IPS DF 6.9 (cell line): ENCODE results near the gene FBN3.

Experiments used
- DNase-seq: peaks from one replicate; pipeline ENCODE4 v3.0.0-alpha.2; 2013; ENCODE audit warnings: low read depth, low spot score
- H3K27ac ChIP-seq: one replicate; pipeline ENCODE4 v1.5.1; 2013; ENCODE audit warnings: low read length, control low read depth
- H3K27me3 ChIP-seq: 2 replicates; pipeline ENCODE4 v1.6.1; 2013; ENCODE audit warnings: mild to moderate bottlenecking, low read length; ENCODE audit not compliant: control insufficient read depth, insufficient read depth
- H3K36me3 ChIP-seq: 2 replicates; pipeline ENCODE4 v1.6.1; 2013; ENCODE audit warnings: low read length; ENCODE audit not compliant: control insufficient read depth, insufficient read depth
- H3K4me1 ChIP-seq: 2 replicates; pipeline ENCODE4 v1.6.1; 2013; ENCODE audit warnings: low read length; ENCODE audit not compliant: control insufficient read depth, insufficient read depth
- H3K4me3 ChIP-seq: 2 replicates; pipeline ENCODE4 v1.5.1; 2013; ENCODE audit warnings: mild to moderate bottlenecking, low read length
- H3K9me3 ChIP-seq: 2 replicates; pipeline ENCODE4 v1.6.1; 2013; ENCODE audit warnings: low read length, inconsistent platforms; ENCODE audit not compliant: control insufficient read depth, insufficient read depth
- WGBS: extraction: QIAGEN DNeasy Blood & Tissue Kit; methylation state at CpG from one replicate; pipeline ENCODE4 v1.1.7; 2013; ENCODE audit warnings: mixed read lengths, missing lambda C conversion rate; ENCODE audit not compliant: insufficient read length, insufficient coverage; 5-methylcytosine and 5-hydroxymethylcytosine counted together

Gene FBN3

DNA sequence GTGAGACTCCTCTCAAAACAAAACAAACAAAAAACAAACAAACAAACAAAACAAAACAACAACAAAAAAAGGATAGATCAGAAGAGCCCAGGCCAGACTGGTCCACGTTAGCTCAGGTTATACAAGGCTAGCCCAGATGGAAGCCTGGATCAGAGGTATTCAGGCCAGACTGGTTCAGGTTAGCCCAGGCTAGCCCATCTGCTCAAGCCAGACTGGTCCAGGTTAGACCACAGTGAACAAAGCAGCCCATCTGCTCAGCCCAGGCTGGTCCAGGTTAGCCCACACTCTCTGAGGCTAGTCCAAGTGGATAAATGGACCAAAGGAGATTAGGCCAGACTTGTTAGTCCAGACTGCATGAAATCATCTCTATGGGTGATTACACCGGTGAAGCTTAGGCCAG lies 55.7 kb downstream of the FBN3 start:
- DNase-seq, result no peak
- peaks cover 6% of the 10 kb centered on the region for H3K9me3 ChIP-seq
- no peaks in the 10 kb centered on the region for H3K27me3 ChIP-seq
- H3K27ac ChIP-seq, result no peak overlapping the region
- H3K4me1 ChIP-seq, result no peaks in the 10 kb centered on the region
- WGBS, result no CpG with 5 or more reads among the region's 2 CpGs
- peaks cover 27% of the 10 kb centered on the region for H3K36me3 ChIP-seq
- no peak overlapping the region for H3K4me3 ChIP-seq

DNA sequence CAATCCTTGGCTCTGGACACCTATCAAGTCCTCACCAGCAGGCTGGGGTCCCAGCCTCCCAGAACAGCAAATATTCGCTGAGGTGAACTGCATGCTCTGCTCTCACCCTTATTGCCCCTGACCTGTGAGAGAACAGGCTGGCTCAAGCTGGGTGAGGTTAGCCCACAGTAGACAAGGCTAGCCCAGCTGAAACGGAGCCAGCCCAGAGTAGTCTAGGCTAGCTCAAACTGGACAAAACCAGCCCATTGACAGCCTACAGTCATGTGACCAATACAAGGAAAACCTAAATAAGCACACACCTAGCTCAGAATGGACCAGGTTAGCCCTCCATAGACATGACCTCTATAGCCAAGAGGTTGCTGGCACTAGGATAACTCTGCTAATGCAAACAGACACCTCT lies 58.4 kb downstream of the FBN3 start:
- WGBS, result no CpG with 5 or more reads among the region's 2 CpGs
- no peak overlapping the region for H3K27ac ChIP-seq
- no peak for DNase-seq

DNA sequence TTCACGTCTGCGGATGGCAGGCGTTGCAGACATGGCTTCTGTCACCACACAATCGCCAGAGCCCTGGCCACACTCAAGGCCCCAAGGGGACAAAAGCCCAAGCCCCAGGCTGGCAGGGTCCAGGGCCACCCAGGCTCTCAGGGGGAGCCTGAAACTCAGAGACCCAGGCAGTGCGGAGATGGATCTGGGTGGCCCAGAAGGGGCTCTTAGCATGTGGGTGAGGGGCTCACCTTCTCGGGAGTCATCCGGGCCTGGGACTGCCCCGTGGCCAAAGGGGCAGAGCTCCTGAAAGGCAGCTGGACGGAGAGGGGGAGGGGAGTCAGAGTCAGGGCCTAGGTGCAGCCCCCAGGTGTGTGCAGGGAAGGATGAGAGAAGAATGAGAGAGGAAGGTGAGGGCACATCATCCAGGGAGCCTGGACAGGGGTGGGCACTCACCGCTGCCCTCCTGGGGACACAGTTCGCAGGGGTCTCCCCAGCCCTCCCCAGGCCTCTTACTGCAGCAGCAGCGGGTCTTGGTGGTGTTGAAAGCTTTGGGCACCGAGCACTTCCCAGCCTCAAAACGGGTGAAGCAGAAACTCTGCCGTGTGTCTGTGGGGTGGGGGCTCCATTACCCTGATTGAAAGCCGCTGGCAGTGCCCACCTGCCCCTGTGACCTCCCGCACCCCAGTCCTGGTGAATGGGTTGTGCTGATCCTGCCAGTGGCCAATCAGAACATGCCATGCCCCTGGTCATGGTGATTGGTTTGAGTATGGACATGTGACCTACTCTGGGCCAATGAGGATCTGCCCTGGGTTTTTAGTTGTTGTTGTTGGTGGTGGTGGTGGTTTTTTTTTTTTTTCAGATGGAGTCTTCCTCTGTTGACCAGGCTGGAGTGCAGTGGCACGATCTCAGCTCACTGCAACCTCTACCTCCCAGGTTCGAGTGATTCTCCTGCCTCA lies 59.5 kb downstream of the FBN3 start:
- no peaks in the 10 kb centered on the region for H3K9me3 ChIP-seq
- H3K27ac ChIP-seq, result no peak overlapping the region
- no peaks in the 10 kb centered on the region for H3K27me3 ChIP-seq
- no peak overlapping the region for H3K4me3 ChIP-seq
- H3K4me1 ChIP-seq, result no peaks in the 10 kb centered on the region
- no CpG with 5 or more reads among the region's 19 CpGs for WGBS
- no peak for DNase-seq
- H3K36me3 ChIP-seq, result peaks cover 28% of the 10 kb centered on the region

More for the DNA sequence above, 58.4 kb downstream of the FBN3 start:
- Histone ChIP-seq H3K36me3 (peaks cover 34% of the 10 kb centered on the region), H3K4me3 (no peak overlapping the region), H3K9me3 (peaks cover 4% of the 10 kb centered on the region), H3K4me1 (no peaks in the 10 kb centered on the region), H3K27me3 (no peaks in the 10 kb centered on the region)

DNA sequence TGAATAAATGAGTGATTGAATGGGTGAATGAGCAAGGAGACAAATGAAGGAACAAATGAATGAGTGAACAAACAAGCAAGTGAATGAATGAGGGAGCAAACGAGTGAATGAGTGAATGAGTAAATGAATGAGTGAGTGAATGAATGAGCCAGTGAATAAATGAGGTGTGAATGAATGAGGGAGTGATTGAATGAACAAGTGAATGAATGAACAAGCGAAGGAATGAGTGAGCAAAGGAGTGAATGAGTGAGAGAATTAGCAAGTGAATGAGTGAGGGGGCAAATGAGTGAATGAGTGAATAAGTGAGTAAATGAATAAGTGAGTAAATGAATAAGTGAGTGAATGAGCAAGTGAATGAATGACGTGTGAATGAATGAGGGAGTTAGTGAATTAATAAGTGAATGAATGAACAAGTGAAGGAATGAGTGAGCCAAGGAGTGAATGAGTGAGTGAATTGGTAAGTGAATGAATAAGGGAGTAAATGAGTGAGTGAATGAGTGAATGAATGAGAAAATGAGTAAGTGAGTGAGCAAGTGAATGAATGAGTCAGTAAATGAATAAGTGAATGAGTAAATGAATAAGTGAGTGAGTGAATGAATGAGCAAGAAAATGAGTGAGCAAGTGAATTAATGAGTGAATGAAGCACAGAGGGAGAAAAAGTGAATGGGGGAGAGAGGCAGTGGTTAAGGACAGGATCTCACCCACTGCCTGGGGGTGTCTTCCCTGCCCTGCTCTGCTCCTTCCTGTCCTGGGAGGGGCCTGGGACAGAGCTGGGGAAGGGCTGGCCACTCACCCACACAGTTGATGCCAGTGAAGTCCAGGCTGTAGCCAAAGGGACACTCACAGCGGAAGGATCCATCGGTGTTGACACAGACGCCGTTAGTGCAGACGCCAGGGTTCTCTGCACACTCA lies 60.4 kb downstream of the FBN3 start:
- peaks cover 23% of the 10 kb centered on the region for H3K36me3 ChIP-seq
- H3K9me3 ChIP-seq, result no peaks in the 10 kb centered on the region
- DNase-seq, result no peak
- H3K27ac ChIP-seq, result no peak overlapping the region
- no peak overlapping the region for H3K4me3 ChIP-seq
- H3K27me3 ChIP-seq, result no peaks in the 10 kb centered on the region
- 100% methylated on average over 2 of the region's 8 CpGs for WGBS
- H3K4me1 ChIP-seq, result no peaks in the 10 kb centered on the region

DNA sequence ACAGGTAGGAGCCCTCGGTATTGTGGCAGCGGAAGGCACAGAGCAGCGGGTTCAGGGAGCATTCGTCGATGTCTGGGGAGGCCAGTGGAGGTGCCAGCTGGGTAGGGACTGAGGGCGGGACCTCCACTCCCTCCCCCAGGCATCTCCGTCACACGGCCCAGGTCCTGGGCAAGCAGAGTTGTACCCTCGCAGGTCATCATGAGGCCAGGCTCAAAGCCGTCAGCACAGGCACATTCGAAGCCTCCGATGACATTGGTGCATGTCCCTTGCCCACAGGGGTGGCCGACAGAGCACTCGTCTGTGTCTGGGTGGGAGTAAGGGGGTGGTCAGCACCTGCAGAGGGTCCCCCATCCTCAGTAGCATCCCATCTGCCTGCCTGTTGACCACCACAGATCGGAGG lies 61.5 kb downstream of the FBN3 start:
- Histone ChIP-seq H3K36me3 (peaks cover 26% of the 10 kb centered on the region), H3K27ac (no peak overlapping the region), H3K4me3 (no peak overlapping the region), H3K4me1 (no peaks in the 10 kb centered on the region), H3K9me3 (no peaks in the 10 kb centered on the region), H3K27me3 (no peaks in the 10 kb centered on the region)
- DNase-seq, result no peak
- WGBS, result no CpG with 5 or more reads among the region's 15 CpGs

DNA sequence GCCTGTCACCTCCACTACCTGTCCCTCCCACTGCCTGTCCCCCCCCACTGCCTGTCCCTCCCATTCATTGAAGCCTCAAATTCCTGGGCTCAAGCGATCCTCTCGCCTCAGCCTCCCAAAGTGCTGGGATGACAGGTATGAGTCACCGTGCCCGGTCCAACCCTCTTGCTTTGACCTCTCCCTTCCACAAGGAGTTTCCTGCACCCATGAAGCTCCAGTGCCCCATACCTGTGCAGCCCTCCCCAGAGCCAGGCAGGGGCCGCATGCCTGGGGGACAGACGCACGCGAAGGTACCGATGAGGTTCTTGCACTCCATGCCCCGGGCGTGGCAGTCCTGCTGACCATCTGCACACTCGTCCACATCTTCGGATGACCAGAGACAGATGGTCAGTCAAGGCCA lies 62.5 kb downstream of the FBN3 start:
- no CpG with 5 or more reads among the region's 13 CpGs for WGBS
- Histone ChIP-seq H3K4me3 (no peak overlapping the region), H3K4me1 (no peaks in the 10 kb centered on the region), H3K27me3 (no peaks in the 10 kb centered on the region), H3K27ac (no peak overlapping the region), H3K9me3 (no peaks in the 10 kb centered on the region), H3K36me3 (peaks cover 26% of the 10 kb centered on the region)
- DNase-seq, result no peak

DNA sequence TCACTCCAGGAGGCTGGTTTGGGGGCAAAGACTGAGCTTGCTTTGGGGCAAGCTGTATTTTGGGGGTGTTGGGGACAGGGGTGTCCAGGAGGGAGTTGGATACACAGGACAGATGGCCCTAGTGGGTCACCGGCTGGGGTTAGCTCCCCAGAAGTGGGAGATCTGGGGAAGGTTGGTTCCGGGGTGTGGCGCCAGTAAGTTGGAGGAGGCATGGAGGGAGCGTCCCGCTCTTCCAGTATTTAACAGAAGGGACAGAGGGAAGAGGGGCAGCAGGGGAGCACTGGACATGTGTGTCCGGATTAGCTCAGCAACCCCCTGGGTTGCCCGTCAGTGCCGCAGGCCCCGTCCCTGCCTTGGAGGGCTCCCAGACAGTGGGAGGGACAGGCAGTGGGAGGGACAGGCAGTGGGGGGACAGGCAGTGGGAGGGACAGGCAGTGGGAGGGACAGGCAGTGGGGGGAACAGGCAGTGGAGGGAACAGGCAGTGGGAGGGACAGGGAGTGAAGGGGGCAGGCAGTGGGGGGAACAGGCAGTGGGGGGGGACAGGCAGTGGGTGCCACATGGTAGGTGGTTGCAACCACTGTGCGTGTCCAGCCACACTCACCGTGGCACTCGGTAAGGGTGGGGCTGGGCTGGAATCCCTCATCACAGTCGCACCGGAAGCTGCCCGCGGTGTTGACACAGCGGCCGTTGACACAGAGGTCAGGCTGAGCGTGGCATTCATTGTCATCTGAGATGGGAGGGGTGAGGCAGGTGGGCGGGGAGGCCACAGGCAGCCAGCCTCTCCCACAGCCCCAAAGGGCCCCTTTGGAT lies 63.6 kb downstream of the FBN3 start:
- no peaks in the 10 kb centered on the region for H3K9me3 ChIP-seq
- no peaks in the 10 kb centered on the region for H3K4me1 ChIP-seq
- no peak overlapping the region for H3K27ac ChIP-seq
- no CpG with 5 or more reads among the region's 20 CpGs for WGBS
- H3K36me3 ChIP-seq, result peaks cover 28% of the 10 kb centered on the region
- H3K27me3 ChIP-seq, result no peaks in the 10 kb centered on the region
- DNase-seq, result no peak
- no peak overlapping the region for H3K4me3 ChIP-seq

DNA sequence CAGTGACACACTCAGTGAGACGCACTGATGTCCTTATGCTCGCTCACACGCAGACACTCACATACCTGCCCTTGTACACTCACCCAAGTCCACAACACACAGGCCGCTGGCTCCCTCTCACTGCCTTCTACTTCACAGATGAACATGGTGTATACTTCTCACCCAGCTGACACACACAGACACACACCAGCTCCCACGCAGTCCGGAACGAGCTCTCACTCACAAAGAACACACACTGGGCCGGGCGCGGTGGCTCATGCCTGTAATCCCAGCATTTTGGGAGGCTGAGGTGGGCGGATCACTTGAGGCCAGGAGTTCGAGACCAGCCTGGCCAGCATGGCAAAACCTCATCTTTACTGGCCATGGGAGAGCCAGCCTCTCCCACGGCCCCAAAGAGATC lies 65.2 kb downstream of the FBN3 start:
- no CpG with 5 or more reads among the region's 13 CpGs for WGBS
- H3K4me1 ChIP-seq, result no peaks in the 10 kb centered on the region

DNA sequence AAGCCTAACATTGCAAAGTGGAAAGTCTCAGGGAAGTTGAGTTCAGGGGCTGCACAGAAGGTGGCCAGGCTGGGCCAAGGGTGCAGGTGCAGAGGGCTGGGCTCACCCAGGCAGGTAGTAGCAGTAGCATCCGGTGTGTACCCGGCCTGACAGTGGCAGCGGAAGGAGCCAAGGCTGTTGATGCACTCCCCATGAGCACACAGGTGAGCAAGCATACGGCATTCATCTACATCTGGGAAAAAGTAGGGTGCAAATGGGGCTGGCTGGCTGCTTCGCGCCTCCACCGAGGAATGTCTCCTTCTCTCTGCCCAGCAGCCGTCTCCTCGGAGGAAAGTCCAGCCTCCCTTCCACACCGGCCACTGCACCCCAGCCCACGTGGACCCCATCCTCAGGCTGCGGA lies 66.3 kb downstream of the FBN3 start:
- H3K4me3 ChIP-seq, result no peak overlapping the region
- no peaks in the 10 kb centered on the region for H3K27me3 ChIP-seq
- H3K27ac ChIP-seq, result no peak overlapping the region
- DNase-seq, result no peak
- peaks cover 14% of the 10 kb centered on the region for H3K36me3 ChIP-seq
- no peaks in the 10 kb centered on the region for H3K9me3 ChIP-seq
- H3K4me1 ChIP-seq, result no peaks in the 10 kb centered on the region
- no CpG with 5 or more reads among the region's 12 CpGs for WGBS

More for the DNA sequence above, 65.2 kb downstream of the FBN3 start:
- Histone ChIP-seq H3K27ac (no peak overlapping the region), H3K4me3 (no peak overlapping the region), H3K9me3 (no peaks in the 10 kb centered on the region), H3K36me3 (peaks cover 21% of the 10 kb centered on the region), H3K27me3 (no peaks in the 10 kb centered on the region)
- DNase-seq, result no peak
